B cell (primary cell): ENCODE measurements around the gene JARID2. TPM values are rescaled to one million over a fixed set of nuclear protein-coding genes. Genes with fewer than 3 reads are reported as not detected.

Experiments used
- ATAC-seq: fragments of 200-7000 bp; cut with Tn5 transposase; one replicate; pipeline ENCODE4 v1.10.0; 2021; ENCODE audit warnings: low read depth, mild to moderate bottlenecking, moderate number of reproducible peaks, moderate library complexity
- CTCF ChIA-PET: fragments of 350-600 bp; sonication (Branson Sonifier 250); formaldehyde crosslinking; loops from one replicate; lab custom pipeline; 2021; ENCODE audit warnings: antibody characterized with exemption, inconsistent platforms; lab: Charles Lee
- POLR2A ChIA-PET: fragments of 350-600 bp; sonication (Branson Sonifier 250); formaldehyde crosslinking; loops from one replicate; lab custom pipeline; 2021; ENCODE audit warnings: antibody characterized with exemption; lab: Charles Lee
- DNase-seq: peaks from one replicate; pipeline ENCODE4 v3.0.0; 2013
- H2AFZ ChIP-seq: 2 replicates; pipeline ENCODE4 v1.6.1; 2012; ENCODE audit warnings: mild to moderate bottlenecking, low read depth, low read length; ENCODE audit not compliant: insufficient read depth, poor library complexity, severe bottlenecking
- H3K27ac ChIP-seq, 2 donors: 1 replicate in 1 of 2; 2 replicates in 1 of 2; pipeline ENCODE4 v1.5.1; 2012 to 2013; ENCODE audit warnings: low read length in 2 of 2, mild to moderate bottlenecking in 2 of 2, moderate library complexity in 1 of 2
- H3K27me3 ChIP-seq, 4 experiments: fragments of 200-600 bp in 1 of 4; sonication (generic) in 1 of 4; replicated peaks in 1 of 4; 1 replicate in 2 of 4; 2 replicates in 2 of 4; pipeline versions ENCODE4 v1.6.1 to v1.7.0; 2013 to 2016; ENCODE audit warnings: low read length in 3 of 4, mild to moderate bottlenecking in 2 of 4, mixed read lengths in 1 of 4, moderate library complexity in 1 of 4; ENCODE audit not compliant: insufficient read depth in 4 of 4, control insufficient read depth in 3 of 4; ENCODE audit errors: control extremely low read depth in 1 of 4
- H3K36me3 ChIP-seq, 2 experiments: replicated peaks in 1 of 2; 1 replicate in 1 of 2; 2 replicates in 1 of 2; pipeline versions ENCODE4 v1.6.1 to v1.7.1; 2013; ENCODE audit warnings: low read length in 1 of 2; ENCODE audit not compliant: insufficient read depth in 2 of 2, control insufficient read depth in 1 of 2; ENCODE audit errors: control extremely low read depth in 1 of 2, extremely low read depth in 1 of 2
- H3K4me1 ChIP-seq, 2 donors: fragments of 200-600 bp in 1 of 2; sonication (generic) in 1 of 2; 1 replicate in 1 of 2; 2 replicates in 1 of 2; pipeline versions ENCODE4 v1.5.1 to v1.6.1; 2013 to 2017; ENCODE audit warnings: low read length in 2 of 2; ENCODE audit not compliant: control insufficient read depth in 2 of 2, insufficient read depth in 2 of 2
- H3K4me2 ChIP-seq: replicated peaks from 2 replicates; pipeline ENCODE3; 2012; ENCODE audit warnings: mild to moderate bottlenecking, low read depth, low read length; ENCODE audit not compliant: poor library complexity, severe bottlenecking
- H3K4me3 ChIP-seq, 5 experiments: fragments of 200-600 bp in 1 of 5; sonication (generic) in 1 of 5; 1 replicate in 3 of 5; 2 replicates in 2 of 5; pipeline versions ENCODE4 v1.5.1 to v1.7.0; 2011 to 2016; ENCODE audit warnings: low read length in 4 of 5, mild to moderate bottlenecking in 4 of 5, low read depth in 2 of 5, control low read depth in 1 of 5, moderate library complexity in 1 of 5; ENCODE audit not compliant: insufficient read depth in 1 of 5; ENCODE audit errors: control extremely low read depth in 1 of 5, extremely low read depth in 1 of 5
- H3K79me2 ChIP-seq: fragments of 200-600 bp; sonication (generic); one replicate; pipeline ENCODE4 v1.6.0; 2016; ENCODE audit warnings: low read length; ENCODE audit not compliant: control insufficient read depth, insufficient read depth
- H3K9ac ChIP-seq: fragments of 200-600 bp; sonication (generic); 2 replicates; pipeline ENCODE4 v1.6.1; 2017; ENCODE audit warnings: mild to moderate bottlenecking, low read length, moderate library complexity
- H3K9me3 ChIP-seq, 3 donors: one replicate each; pipeline versions ENCODE4 v1.6.1 to v1.7.1; 2013; ENCODE audit warnings: low read length in 2 of 3; ENCODE audit not compliant: control insufficient read depth in 2 of 3, insufficient read depth in 1 of 3; ENCODE audit errors: control extremely low read depth in 1 of 3
- H4K20me1 ChIP-seq: 2 replicates; pipeline ENCODE4 v1.6.0; 2012; ENCODE audit warnings: mild to moderate bottlenecking, low read length; ENCODE audit not compliant: insufficient read depth, control insufficient read depth, poor library complexity, severe bottlenecking
- H3K27ac Mint-ChIP-seq: one replicate; pipeline ENCODE4 v1.8.0; 2021; ENCODE audit warnings: mixed read lengths
- H3K27me3 Mint-ChIP-seq: one replicate; pipeline ENCODE4 v1.8.0; 2021; ENCODE audit warnings: mixed read lengths
- H3K4me1 Mint-ChIP-seq: one replicate; pipeline ENCODE4 v1.8.0; 2021; ENCODE audit warnings: mixed read lengths
- H3K4me3 Mint-ChIP-seq: one replicate; pipeline ENCODE4 v1.8.0; 2021; ENCODE audit warnings: mixed read lengths
- H3K9me3 Mint-ChIP-seq: one replicate; pipeline ENCODE4 v1.8.0; 2022; ENCODE audit warnings: mixed read lengths; ENCODE audit not compliant: insufficient read depth
- EZH2 ChIP-seq: IDR thresholded peaks from 2 replicates; pipeline ENCODE4 v1.6.1; 2012; ENCODE audit warnings: borderline replicate concordance, low read depth, mild to moderate bottlenecking, moderate library complexity, low read length; ENCODE audit not compliant: insufficient read depth, poor library complexity, severe bottlenecking
- WGBS: methylation state at CpG from one replicate; pipeline ENCODE4 v1.1.5; 2013; ENCODE audit warnings: missing lambda C conversion rate; ENCODE audit not compliant: insufficient coverage; 5-methylcytosine and 5-hydroxymethylcytosine counted together
- intact Hi-C: fragments of 100-400 bp; cut with micrococcal nuclease; formaldehyde crosslinking; loops from one replicate; pipeline ENCODE4 v1.10.0; 2022
- polyA plus RNA-seq: library from polyadenylated mRNA; depleted of rRNA; stranded (reverse); fragments of >200 nt; gene quantifications from 2 replicates; pipeline ENCODE4 v1.2.3, GENCODE V29; 2012
- total RNA-seq, 2 donors: library from RNA; stranded (reverse); fragments of 120-200 nt in 1 of 2; gene quantifications; 1 replicate in 1 of 2; 2 replicates in 1 of 2; pipeline versions ENCODE4 v1.2.3 to v1.2.4, GENCODE V29; 2013 to 2022
- TF ChIP-seq, protein P1 (sequence below): fragments of 200-600 bp; IDR thresholded peaks from one replicate; pipeline ENCODE4 v1.8.0; 2022; ENCODE audit warnings: antibody characterized with exemption, mild to moderate bottlenecking

Gene JARID2
- total and polyA plus RNA-seq, 2 donors (not counting 1 experiment from before 2014, with no cell fraction given), result 11.0 to 58.1 TPM

- Histone ChIP-seq H3K4me3 (no peak overlapping the region), H3K9me3 (peaks cover 0 to 4% (median 0%) of the 10 kb centered on the region in 3 donors), H3K27me3 (no peaks in the 10 kb centered on the region), H3K36me3 (peaks cover 10 to 96% of the 10 kb centered on the region in 2 experiments), H3K79me2 (no peaks in the 10 kb centered on the region), H2AFZ (no peak overlapping the region), H3K9ac (no peak overlapping the region), H3K4me2 (no peak overlapping the region), H3K27ac (no peak overlapping the region), H4K20me1 (no peaks in the 10 kb centered on the region), H3K4me1 (no peaks in the 10 kb centered on the region)
- no peaks in the 10 kb centered on the region for H3K9me3 Mint-ChIP-seq
- H3K4me1 Mint-ChIP-seq, result peaks cover 3% of the 10 kb centered on the region
- POLR2A ChIA-PET, result no interaction called here
- no peak for ATAC-seq
- H3K27ac Mint-ChIP-seq, result peak overlapping the region; percentile 15
- H3K4me3 Mint-ChIP-seq, result no peak overlapping the region
- no peaks in the 10 kb centered on the region for H3K27me3 Mint-ChIP-seq
- DNase-seq, result no peak
- CTCF ChIA-PET, result interaction anchor here (0.7 kb wide), 1 partner anchor 1137 kb away, joined by 4 read pairs; no protein-coding TSS in a partner anchor
- no peak for TF ChIP-seq EZH2
- TF ChIP-seq, protein P1, sequence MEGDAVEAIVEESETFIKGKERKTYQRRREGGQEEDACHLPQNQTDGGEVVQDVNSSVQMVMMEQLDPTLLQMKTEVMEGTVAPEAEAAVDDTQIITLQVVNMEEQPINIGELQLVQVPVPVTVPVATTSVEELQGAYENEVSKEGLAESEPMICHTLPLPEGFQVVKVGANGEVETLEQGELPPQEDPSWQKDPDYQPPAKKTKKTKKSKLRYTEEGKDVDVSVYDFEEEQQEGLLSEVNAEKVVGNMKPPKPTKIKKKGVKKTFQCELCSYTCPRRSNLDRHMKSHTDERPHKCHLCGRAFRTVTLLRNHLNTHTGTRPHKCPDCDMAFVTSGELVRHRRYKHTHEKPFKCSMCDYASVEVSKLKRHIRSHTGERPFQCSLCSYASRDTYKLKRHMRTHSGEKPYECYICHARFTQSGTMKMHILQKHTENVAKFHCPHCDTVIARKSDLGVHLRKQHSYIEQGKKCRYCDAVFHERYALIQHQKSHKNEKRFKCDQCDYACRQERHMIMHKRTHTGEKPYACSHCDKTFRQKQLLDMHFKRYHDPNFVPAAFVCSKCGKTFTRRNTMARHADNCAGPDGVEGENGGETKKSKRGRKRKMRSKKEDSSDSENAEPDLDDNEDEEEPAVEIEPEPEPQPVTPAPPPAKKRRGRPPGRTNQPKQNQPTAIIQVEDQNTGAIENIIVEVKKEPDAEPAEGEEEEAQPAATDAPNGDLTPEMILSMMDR, result no peak
- intact Hi-C loops, result no loop called here
- 97% methylated on average over 10 of the region's 20 CpGs for WGBS
Observed at GRCh38 chr6:15520626-15521203, 274.8 kb downstream of the JARID2 start.

DNA sequence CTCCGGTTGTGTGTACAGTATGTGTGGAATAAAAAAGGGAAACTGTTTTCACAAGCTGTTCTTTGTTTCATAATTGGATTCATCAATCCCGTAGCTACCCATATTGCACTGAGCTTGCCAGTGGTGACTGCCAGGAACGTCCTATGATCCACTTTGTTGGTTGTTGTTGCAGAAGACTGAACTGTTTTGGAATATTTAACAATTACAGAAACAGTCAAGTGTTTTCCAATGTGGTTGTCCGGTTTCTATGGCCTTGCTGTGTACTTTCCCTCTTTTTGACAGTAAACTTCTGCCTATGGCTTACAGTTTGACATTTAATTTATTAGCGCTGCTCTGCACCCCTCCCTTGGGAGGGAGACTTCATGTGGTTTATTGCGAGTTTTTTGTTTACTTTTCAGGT, 275.7 kb downstream of the JARID2 start:
- H3K9me3 Mint-ChIP-seq, result no peaks in the 10 kb centered on the region
- DNase-seq, result no peak
- H3K27me3 ChIP-seq, result no peaks in the 10 kb centered on the region
- peaks cover 6 to 91% of the 10 kb centered on the region in 2 experiments for H3K36me3 ChIP-seq
- no peak overlapping the region for H3K27ac Mint-ChIP-seq
- H3K27me3 Mint-ChIP-seq, result no peaks in the 10 kb centered on the region
- peaks cover 12% of the 10 kb centered on the region for H3K4me1 Mint-ChIP-seq
- WGBS, result 100% methylated on average over 2 of the region's 6 CpGs
- intact Hi-C loops, result no loop called here
- H4K20me1 ChIP-seq, result no peaks in the 10 kb centered on the region
- H3K4me2 ChIP-seq, result no peak overlapping the region
- POLR2A ChIA-PET, result interaction anchor here (0.6 kb wide), 1 partner anchor 661 kb away, joined by 3 read pairs; no protein-coding TSS in a partner anchor
- no peak overlapping the region for H2AFZ ChIP-seq
- no peaks in the 10 kb centered on the region for H3K79me2 ChIP-seq
- H3K27ac ChIP-seq, result peak overlapping the region in 1 of 2 donors; percentile 11
- TF ChIP-seq, protein P1, result no peak
- TF ChIP-seq EZH2, result no peak
- H3K4me1 ChIP-seq, result no peaks in the 10 kb centered on the region
- H3K4me3 Mint-ChIP-seq, result no peak overlapping the region
- H3K9ac ChIP-seq, result no peak overlapping the region
- H3K9me3 ChIP-seq, result peaks cover 0 to 4% (median 0%) of the 10 kb centered on the region in 3 donors
- no peak for ATAC-seq
- CTCF ChIA-PET, result interaction anchor here (1.5 kb wide), 1 partner anchor 102 kb away, joined by 5 read pairs; no protein-coding TSS in a partner anchor
- no peak overlapping the region for H3K4me3 ChIP-seq
